Activated CD8-positive, alpha-beta memory T cell treated with anti-CD3 and anti-CD28 coated beads for 4 hours (primary cell): Measurements from ENCODE around the gene CTNS.
"Not testable (repeated sequence)": the region's sequence is repeated elsewhere in the genome, so short reads cannot be mapped to it uniquely, and the experiment has no call there.

Source experiments
- DNase-seq, 2 donors: peaks; one replicate each; pipeline ENCODE4 v3.0.0-alpha.2; 2020; ENCODE audit warnings: low read depth in 2 of 2

Gene CTNS

DNA sequence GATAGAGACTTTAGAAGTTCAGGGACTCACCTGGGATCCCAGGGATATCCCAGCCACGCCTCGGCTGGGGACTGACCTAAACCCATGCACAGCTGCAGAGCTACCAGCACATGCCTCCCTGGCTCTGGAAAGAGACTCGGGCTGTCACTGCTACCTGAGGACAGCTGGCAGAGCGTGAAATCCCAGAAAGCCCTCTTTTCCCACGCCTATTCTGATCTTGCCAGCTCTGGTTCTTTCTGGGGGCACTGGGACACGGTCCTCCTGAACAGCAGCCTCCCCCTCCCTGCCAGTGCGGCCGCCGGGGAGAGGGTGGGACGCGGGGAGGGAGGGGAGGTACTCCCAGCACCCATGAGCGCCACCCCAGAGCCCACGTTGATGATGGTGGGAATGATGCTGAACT is 48.6 kb downstream of the CTNS start:
- no peak for DNase-seq

DNA sequence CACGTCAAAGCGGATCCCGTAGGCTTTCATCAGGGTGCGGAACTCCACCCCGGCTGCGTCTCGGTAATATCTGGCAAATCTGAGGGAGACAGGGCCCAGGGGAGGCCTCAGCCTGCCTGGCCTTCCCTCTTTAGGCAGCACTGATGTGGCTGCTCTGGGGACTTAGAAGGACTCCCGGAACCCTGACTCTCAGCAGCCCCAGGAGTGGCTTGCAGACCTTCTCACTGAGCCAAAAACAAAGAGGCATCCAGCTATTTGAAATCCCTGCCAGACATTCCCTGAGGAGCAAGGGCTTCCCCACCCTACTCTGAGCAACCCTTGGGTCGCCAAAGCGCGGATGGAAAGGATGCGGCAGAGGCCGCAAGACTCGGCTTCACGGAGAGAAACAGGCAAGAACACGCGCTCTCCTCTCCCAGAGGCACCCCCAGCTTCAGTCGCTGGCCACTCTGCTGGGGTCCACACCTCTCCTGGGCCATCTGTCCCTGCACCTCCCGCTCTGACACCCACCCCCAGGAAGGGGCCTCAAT is 51.5 kb downstream of the CTNS start:
- no peak for DNase-seq

DNA sequence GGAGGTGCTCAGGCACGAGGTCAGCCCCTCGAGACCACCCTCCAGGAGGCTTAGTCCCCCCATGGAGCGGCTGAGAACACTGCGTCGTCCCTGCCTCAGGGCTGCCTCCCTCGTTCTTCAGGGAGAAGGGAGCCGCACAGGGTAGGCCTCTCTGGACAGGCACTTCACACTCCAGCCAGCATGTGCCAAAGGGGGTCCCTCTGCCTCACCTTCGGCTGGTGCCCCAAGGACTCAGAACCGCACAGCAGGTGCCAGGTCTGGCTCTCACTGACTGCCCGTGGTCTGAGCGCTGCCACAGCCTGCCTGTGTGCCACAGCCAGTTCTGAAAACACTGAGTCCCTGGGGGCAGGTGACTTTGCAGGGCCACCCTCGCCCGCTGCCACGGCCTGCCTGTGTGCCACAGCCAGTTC is 52.3 kb downstream of the CTNS start:
- no peak for DNase-seq

DNA sequence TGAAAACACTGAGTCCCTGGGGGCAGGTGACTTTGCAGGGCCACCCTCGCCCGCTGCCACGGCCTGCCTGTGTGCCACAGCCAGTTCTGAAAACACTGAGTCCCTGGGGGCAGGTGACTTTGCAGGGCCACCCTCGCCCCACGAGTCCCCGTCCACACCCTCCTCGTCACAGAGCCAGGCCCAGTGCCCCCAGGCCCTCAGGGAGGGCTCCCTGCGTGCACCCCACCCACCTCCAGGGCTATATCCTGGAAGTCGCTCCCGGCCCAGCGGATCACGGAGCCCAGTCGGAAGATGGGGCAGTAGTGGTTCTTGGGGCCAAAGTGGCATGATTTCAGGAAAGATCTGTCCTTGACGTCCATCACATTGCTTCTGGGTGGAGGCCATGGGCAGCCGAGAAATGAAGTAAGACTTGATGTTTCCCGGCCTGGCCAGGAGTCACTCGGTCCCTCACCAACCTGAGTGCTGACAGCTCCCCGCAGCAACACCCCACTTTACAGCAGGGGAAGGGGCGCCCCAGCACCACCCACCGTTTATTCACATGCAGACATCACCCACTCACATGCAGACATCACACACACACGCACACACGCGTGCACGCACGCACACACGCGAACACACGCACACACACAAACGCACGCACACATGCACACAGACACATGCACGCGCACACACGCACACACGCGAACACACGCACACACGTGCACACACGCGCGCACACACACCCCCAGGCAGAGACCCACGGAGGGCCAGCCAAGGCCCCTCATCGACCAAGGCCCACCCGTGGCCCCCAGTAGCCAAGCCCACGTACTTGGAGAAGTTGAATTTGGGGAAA is 52.9 kb downstream of the CTNS start:
- DNase-seq, result no peak

DNA sequence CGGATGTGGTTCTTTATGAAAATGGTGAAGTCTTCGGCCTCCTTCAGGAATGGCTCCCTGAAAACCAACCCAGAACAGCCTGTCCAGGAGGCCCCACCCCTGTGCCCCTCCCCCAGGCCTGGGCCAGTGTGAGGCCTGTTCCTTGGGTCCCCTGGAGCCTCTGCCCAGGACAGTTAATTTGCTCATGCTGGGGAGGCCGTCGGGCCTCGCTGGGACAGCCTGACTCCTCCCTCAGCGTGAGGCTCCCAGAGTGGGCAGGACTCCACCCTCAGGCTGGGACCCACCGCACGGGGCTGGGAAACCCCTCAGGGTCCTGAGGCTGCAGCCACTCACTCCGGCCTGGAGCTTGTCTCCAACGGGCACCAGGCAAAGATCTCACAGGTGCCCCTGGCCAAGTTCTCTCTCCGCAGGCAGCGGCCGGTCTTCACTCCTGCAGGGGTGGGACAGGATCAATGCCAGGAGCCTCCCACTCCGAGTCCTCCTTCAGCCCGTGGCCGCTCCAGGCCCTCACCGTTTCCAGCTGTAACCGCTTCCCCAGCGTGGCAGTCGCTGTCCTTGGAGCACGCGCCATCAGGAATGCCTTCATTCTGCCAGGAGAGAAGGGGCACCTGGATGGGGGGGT is 53.6 kb downstream of the CTNS start:
- DNase-seq, result no peak

DNA sequence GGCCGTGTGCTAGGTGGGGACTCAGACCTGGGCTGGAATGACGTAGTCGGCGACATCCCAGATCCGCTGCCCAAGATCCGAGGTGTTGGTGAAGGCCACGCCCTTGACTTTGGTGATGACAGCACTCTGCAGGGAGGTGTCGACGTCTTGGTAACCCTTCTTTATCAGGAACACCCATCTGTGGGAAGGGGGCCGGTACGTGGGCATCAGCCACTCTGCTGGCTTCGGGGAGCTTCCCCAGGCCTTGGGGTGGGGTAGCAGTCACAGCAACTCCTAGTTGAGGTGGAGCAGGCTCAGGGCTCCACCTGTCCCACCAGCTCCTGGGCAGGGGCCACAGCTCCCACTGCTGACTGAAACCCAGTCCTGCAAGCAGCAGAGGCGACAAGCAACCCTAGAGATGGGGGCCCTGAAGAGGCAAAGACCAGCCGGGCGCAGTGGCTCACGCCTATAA is 55.1 kb downstream of the CTNS start:
- no peak for DNase-seq

DNA sequence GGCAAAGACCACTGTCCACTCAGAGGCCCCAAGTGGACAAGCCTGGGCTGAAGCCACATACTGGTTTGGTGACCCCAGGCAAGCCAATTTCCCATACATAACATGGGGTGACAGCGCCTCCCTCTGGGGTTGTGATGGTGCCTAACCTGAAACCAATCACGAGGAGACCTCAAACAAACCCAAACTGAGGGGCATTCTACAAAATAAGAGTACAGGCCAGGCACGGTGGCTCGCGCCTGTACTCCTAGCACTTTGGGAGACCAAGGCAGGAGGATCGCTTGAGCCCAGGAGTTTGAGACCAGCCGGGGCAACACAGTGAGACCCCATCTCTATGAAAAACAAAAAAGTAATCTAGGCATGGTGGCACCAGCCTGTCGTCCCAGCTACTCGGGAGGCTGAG is 55.8 kb downstream of the CTNS start:
- DNase-seq, result no peak

DNA sequence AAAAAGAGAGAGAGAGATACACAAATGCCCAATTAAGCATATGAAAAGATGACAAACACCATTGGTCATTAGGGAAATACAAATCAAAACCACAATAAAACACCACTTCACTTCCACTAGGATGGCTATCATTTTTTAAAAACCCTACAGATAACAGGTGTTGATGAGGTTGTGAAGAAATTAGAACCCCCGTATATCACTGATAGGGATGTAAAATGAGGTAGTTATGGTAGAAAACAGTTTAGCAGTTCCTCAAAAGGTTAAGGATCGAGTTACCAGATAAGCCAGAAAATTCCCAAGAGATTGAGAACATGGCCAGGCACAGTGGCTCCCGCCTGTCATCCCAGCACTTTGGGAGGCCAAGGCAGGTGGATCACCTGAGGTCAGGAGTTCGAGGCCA is 56.6 kb downstream of the CTNS start:
- no peak for DNase-seq

DNA sequence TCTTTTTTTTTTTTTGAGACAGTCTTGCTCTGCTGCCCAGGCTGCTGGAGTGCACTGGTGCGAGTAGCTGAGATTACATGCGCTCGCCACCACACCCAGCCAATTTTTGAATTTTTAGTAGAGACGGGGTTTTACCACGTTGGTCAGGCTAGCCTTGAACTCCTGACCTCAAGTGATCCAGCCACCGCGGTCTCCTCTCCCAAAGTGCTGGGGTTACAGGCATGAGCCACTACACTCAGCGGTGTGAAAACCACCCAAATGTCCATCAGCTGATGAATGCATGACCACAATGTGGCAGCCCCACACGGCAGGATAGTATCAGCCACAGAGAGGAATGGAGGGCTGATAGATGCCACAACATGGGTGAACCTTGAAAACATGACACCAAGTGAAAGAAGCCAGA is 57.3 kb downstream of the CTNS start:
- peak in 1 of 2 donors; percentile 10 for DNase-seq

DNA sequence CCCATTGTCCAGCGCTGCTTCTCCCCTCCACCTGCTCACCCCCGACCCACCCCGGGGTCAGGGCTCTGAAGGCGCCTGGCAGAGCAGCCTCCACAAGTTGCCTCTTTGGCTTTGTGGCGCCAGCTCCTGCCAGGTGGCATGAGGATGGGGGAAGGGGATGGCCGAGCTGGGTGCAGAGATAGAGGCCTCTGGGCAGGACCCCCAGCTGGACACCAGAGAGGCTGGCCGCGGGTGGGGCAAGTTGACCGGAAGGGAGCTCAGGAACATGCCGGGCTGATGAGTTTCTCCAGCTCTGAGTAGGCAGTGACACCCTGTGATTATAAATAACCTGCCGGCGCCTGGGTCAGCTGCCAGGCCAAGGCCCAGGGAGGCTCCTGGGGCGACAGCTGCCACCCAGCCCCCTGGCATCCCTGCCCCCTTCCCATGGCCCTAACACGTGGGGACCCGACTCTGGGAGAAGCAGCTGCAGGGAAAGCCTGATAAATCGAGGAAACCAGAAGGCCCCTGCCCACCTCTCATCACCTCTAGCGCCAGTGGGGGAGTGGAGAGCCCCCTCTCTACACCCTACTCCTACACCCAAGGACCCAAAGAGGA is 58.7 kb downstream of the CTNS start:
- no peak for DNase-seq

DNA sequence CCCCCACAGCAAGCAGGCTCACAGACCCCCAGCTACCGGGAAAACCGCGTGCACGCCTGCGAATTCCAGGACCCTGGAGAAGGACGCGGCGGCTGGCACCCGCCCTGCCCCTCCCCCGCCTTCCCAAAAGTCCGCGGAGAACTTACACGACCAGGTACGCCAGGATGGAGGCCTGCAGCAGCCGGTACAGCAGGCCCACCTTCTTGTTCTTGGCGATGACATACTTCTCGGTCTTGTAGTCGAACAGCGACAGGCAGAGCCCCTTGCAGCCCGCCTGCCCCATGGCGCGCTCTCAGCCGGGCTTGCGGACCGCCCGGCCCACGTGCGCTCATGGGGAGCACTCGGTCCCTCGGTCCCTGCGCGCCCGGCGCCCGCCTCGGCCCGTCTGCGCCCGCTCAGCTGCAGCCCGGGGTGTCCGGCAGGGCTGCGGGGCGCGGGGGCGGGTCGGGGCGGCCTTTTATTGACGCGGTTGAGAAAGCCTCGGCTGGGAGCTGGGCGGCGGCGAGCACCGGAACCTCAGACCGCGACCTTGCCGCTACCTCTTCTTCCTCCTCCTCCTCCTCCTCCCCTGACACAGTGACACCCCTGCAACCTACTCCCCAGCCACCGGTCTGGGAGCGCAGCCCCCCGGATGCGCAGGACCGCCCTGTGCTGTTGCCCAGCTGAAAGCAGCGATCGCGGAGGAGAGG is 59.3 kb downstream of the CTNS start, which contains the start of gene P2RX5:
TSS of gene P2RX5 (minus strand) at position 433 of the 689 bp plus-strand sequence. CDS start at position 283, 150 bp downstream.
- DNase-seq, result no peak

DNA sequence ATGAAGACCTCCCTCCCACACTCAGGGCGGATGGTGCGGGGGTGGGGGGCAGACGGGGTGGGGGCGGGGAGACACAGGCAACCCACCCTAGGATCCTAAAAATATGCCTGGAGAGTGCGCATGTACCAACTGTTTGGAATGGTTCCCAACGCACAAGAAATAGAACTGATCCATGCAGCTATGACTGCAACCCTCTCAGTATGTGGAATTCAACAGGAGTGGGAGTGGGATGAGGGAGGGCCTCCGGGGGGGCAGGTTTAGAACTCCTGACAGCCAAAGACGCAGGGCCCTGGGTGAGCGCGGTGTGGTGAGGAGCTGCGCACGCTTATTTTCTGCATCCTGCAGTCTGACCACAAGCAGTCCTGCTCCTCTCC is 60.5 kb downstream of the CTNS start:
- DNase-seq, result no peak

DNA sequence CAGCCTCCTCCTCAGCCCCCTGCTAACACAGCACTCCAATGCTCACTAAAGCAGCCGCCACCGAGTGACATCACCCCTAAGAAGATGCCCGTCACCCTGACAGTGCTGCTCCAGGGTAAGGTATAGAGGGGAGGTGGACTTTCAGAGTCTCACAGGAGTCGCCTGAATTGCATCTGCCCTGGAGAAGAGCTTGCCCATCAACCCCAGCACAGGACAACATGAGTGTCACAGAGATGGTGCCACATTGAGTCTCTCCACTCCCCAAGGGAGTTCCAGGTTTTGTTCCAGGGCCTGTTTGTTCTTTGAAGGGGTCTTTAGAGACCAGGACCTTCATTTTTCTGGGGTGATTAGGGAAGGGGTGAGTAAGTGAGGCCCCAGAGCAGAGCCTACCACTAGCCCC is 61.6 kb downstream of the CTNS start:
- no peak for DNase-seq

DNA sequence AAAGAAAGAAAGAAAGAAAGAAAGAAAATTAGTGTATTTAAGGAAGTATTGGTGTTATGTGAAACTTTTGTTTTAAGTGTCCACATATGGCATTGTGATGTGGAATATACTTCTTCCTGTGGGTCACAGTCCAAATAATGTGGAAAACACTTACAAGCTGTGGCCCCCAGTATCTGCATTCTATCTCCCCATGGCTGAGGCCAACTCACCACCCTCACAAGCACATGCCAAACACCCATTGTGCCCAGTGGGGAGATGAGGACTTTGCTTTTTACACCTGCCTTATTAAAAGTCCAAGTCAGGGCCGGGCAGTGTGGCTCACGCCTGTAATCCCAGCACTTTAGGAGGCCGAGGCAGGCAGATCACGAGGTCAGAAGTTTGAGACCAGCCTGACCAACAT is 63.4 kb downstream of the CTNS start:
- DNase-seq, result no peak

DNA sequence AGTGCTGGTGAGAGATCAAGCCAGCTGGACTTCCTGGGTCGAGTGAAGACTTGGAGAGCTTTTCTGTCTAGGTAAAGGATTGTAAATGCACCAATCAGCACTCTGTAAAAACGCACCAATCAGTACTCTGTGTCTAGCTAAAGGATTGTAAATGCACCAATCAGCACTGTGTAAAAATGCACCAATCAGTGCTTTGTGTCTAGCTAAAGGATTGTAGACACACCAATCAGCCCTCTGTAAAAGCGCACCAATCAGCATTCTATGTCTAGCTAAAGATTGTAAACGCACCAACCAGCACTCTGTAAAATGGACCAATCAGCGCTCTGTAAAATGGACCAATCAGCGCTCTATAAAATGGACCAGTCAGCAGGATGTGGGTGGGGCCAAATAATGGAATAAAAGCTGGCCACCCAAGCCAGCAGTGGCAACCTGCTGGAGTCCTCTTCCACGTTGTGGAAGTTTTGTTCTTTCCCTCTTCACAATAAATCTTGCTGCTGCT is 65.5 kb downstream of the CTNS start:
- DNase-seq, result not testable (repeated sequence)

DNA sequence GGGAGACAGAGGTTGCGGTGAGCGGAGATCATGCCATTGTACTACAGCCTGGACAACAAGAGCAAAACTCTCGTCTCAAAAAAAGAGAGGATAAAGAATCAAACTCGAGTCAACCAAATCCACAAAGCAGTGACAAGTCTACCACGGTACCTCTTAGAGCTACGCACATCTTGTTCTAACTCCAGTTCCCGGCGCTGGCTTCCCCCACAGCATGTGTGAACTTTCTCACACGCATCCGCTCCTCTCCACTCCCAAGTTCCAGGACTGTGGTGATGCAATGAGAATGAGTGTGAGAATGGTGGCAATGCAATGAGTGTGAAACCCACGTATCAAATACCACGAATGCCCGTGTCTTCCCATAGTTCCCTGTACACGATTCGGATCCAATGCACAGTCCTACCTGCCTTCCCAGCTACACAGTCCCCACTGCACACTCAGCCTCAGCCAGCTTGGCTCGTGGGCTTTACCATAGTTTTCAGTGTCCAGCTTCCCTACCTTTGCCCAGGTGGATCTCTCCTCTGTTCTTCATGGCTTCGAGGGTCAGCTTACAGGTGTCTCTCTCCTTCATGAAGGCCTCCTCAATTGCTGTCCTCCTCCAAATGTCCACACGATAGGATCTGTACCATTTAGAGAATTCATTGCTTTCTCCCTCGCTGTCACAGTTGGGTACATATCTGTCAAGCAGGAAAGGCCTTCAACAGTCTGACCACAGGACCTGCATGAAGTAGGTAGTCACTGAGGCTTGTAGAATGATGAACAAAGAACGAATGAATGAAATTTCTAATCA is 68.6 kb downstream of the CTNS start:
- DNase-seq, result no peak

DNA sequence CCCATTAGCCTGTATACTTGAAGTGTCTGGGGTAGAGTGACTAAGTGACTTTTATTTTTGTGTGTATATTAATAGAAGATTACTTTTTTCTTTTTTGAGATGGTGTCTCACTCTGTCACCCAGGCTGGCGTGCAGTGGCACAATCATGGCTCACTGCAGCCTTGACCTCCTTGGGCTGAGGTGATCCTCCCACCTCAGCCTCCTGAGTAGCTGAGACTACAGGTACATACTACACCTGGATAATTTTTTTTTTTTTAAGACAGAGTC is 69.1 kb downstream of the CTNS start:
- not testable (repeated sequence) for DNase-seq

DNA sequence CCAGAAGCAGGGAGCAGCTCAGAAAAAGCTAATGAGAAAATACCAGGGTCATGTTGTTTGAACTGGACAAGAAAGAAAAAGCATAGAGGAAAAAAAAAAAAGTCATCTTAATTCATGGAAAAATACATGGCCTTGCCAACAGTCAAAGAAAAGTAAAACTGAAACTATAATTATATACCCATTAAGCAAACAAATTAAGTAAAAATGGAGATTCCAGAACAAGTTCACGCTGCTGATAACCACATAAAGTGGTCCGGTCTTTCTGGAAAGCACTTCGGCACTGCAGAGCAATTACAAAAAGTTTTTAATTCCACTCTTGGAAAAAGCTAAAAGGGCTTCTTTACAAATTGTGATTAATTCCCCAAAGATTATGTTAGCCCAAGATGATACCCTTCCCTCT is 71.8 kb downstream of the CTNS start:
- DNase-seq, result no peak

DNA sequence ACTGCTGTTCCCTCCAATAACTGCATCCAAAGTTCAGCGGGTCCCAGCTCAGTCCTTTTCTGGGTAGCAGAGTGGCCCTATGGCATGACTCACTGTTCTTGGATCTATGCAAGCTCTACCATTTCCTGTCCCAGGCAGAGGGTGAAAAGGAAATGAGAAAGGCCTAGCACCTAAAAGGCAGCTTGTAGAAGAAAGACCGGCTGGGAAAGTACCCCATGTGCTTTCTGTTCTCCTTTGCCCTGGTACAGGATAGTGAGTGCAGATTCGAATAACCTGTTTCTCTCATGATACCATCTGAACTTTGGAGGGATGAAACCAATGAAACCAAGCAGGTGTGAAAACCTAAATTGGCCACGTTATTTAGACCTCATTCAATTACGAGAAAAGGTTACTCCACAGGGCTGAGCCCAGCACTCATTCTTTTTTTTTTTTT is 74.4 kb downstream of the CTNS start:
- peak; percentile 44 to 59 for DNase-seq
